Ovary (tissue), 3 donors: Measurements from ENCODE around the gene AFF1.

Experiments
- CTCF ChIP-seq, 3 donors: fragments of 450-650 bp in 2 of 3; fragments of 200-600 bp in 1 of 3; IDR thresholded peaks; one replicate each; pipeline versions ENCODE4 v1.5.1 to v1.8.0; 2016 to 2022; ENCODE audit warnings: antibody characterized with exemption in 3 of 3, mild to moderate bottlenecking in 1 of 3
- EP300 ChIP-seq: sonication (generic); formaldehyde crosslinking; IDR thresholded peaks from one replicate; pipeline ENCODE4 v1.6.1; 2017; ENCODE audit warnings: antibody characterized with exemption
- POLR2A ChIP-seq: fragments of 450-650 bp; IDR thresholded peaks from one replicate; pipeline ENCODE4 v1.6.1; 2017; ENCODE audit warnings: antibody characterized with exemption, mild to moderate bottlenecking, moderate library complexity
- donor health status: DM: no; HTN: no; CAD: no.

- TF ChIP-seq CTCF (IDR thresholded peaks at IDR 0.05) (no peak), POLR2A (no peak), EP300 (no peak)
These were observed 168.3 kb downstream of the AFF1 start for GRCh38 chr4:87103086-87103485.
